Caco-2 (cell line): ENCODE data around the gene NKX1-1. TPM values are rescaled to one million over a fixed set of nuclear protein-coding genes. Genes with fewer than 3 reads are reported as not detected.

Source experiments
- BruUV-seq: library from RNA; stranded (reverse); fragments of 400-500 nt; replicated peaks from 2 replicates; lab custom pipeline; 2021; lab: Mats Ljungman, UMichigan
- CTCF ChIA-PET: fragments of 300-600 bp; sonication (Branson Sonifier 250); formaldehyde crosslinking; loops from one replicate; lab custom pipeline; 2022; ENCODE audit warnings: antibody characterized with exemption; lab: Charles Lee
- POLR2A ChIA-PET: fragments of 300-600 bp; sonication (Branson Sonifier 250); formaldehyde crosslinking; loops from one replicate; lab custom pipeline; 2022; ENCODE audit warnings: antibody characterized with exemption; lab: Charles Lee
- DNase-seq, 2 experiments: peaks; one replicate each; pipeline versions ENCODE4 v3.0.0 to v3.0.0-alpha.2; 2020 to 2022
- H3K27me3 ChIP-seq: replicated peaks from 2 replicates; pipeline ENCODE4 v1.6.0; 2011; ENCODE audit warnings: low read length; ENCODE audit not compliant: control insufficient read depth, insufficient read depth
- H3K36me3 ChIP-seq: 2 replicates; pipeline ENCODE4 v1.5.1; 2011; ENCODE audit warnings: low read length; ENCODE audit not compliant: control insufficient read depth, insufficient read depth
- H3K4me1 ChIP-seq: fragments of 250-450 bp; sonication (Bioruptor Pico); 2 replicates; pipeline ENCODE4 v1.5.1; 2020; ENCODE audit warnings: mild to moderate bottlenecking
- H3K4me3 ChIP-seq: 2 replicates; pipeline ENCODE4 v1.5.1; 2011; ENCODE audit warnings: low read depth, mild to moderate bottlenecking, control low read depth, low read length
- H3K9me3 ChIP-seq: fragments of 250-450 bp; sonication (Bioruptor Pico); 2 replicates; pipeline ENCODE4 v1.5.1; 2020; ENCODE audit warnings: mild to moderate bottlenecking, moderate library complexity
- H3K27ac Mint-ChIP-seq: one replicate; pipeline ENCODE4 v1.8.0; 2022; ENCODE audit warnings: mixed read lengths; ENCODE audit not compliant: unreplicated experiment
- H3K27me3 Mint-ChIP-seq: one replicate; pipeline ENCODE4 v1.8.0; 2022; ENCODE audit warnings: mixed read lengths; ENCODE audit not compliant: insufficient read depth, unreplicated experiment
- H3K36me3 Mint-ChIP-seq: one replicate; pipeline ENCODE4 v1.8.0; 2022; ENCODE audit warnings: mild to moderate bottlenecking, mixed read lengths; ENCODE audit not compliant: insufficient read depth, unreplicated experiment
- H3K4me1 Mint-ChIP-seq: one replicate; pipeline ENCODE4 v1.8.0; 2022; ENCODE audit warnings: low read depth, mixed read lengths; ENCODE audit not compliant: unreplicated experiment
- H3K4me3 Mint-ChIP-seq: one replicate; pipeline ENCODE4 v1.8.0; 2022; ENCODE audit warnings: mild to moderate bottlenecking, moderate library complexity, mixed read lengths; ENCODE audit not compliant: unreplicated experiment
- H3K9me3 Mint-ChIP-seq: one replicate; pipeline ENCODE4 v1.8.0; 2022; ENCODE audit warnings: mixed read lengths; ENCODE audit not compliant: unreplicated experiment
- intact Hi-C: fragments of 100-400 bp; cut with micrococcal nuclease; formaldehyde crosslinking; loops from one replicate; pipeline ENCODE4 v1.10.0; 2022; ENCODE audit not compliant: unreplicated experiment
- total RNA-seq: library from RNA; stranded (reverse); gene quantifications from 2 replicates; pipeline ENCODE4 v1.2.3, GENCODE V29; 2022
- TF ChIP-seq, protein P1 (sequence below), 2 experiments: fragments of 200-600 bp in 1 of 2; IDR thresholded peaks; 1 replicate in 1 of 2; 2 replicates in 1 of 2; pipeline versions ENCODE4 v1.5.1 to v1.8.0; 2011 to 2022; ENCODE audit warnings: antibody characterized with exemption in 1 of 2, control low read depth in 1 of 2, inconsistent platforms in 1 of 2, low read depth in 1 of 2, low read length in 1 of 2, mild to moderate bottlenecking in 1 of 2, moderate library complexity in 1 of 2; ENCODE audit not compliant: insufficient read depth in 1 of 2, severe bottlenecking in 1 of 2, unreplicated experiment in 1 of 2

The NKX1-1 gene
- total RNA-seq, 1 experiment from 2014 or later = not detected

DNA sequence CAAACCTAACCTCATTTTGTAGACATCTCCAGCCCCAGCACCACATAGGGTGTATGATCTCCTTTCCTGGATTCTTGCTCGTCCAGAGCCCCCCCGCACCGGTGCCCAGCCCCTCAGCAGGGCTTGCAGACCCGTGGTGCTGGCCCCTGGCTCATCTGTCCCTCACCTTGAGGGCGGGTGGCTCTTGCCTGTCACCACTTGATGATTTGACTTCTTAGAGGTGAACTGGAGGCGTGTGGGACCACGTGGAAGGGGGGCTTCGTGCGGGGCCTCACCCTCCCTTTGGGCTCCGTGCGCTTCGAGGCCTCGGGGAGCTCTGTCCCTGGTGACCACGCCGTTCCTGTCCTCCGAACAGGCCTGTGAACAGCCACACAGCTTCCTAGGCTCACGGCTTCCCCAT is 43.7 kb downstream of the NKX1-1 start:
- ChIA-PET POLR2A (no interaction called here), CTCF (no interaction called here)
- intact Hi-C loops = no loop called here
- Histone ChIP-seq H3K9me3 (no peaks in the 10 kb centered on the region), H3K4me1 (no peaks in the 10 kb centered on the region), H3K36me3 (no peaks in the 10 kb centered on the region), H3K27me3 (no peaks in the 10 kb centered on the region), H3K4me3 (no peak overlapping the region)
- Mint-ChIP-seq H3K27ac (no peak overlapping the region), H3K4me3 (no peak overlapping the region), H3K9me3 (no peaks in the 10 kb centered on the region), H3K27me3 (no peaks in the 10 kb centered on the region), H3K4me1 (no peaks in the 10 kb centered on the region), H3K36me3 (peaks cover 28% of the 10 kb centered on the region)
- TF ChIP-seq, protein P1, sequence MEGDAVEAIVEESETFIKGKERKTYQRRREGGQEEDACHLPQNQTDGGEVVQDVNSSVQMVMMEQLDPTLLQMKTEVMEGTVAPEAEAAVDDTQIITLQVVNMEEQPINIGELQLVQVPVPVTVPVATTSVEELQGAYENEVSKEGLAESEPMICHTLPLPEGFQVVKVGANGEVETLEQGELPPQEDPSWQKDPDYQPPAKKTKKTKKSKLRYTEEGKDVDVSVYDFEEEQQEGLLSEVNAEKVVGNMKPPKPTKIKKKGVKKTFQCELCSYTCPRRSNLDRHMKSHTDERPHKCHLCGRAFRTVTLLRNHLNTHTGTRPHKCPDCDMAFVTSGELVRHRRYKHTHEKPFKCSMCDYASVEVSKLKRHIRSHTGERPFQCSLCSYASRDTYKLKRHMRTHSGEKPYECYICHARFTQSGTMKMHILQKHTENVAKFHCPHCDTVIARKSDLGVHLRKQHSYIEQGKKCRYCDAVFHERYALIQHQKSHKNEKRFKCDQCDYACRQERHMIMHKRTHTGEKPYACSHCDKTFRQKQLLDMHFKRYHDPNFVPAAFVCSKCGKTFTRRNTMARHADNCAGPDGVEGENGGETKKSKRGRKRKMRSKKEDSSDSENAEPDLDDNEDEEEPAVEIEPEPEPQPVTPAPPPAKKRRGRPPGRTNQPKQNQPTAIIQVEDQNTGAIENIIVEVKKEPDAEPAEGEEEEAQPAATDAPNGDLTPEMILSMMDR (IDR thresholded peaks at IDR 0.05; ENCODE audit: insufficient read depth in 1 of 2, low read depth in 1 of 2, low read length in 1 of 2, severe bottlenecking in 1 of 2, unreplicated experiment in 1 of 2) = no peak
- no peak for DNase-seq
- BruUV-seq = no TSS peak

GRCh38 chr4:1362046-1362445 is 44.2 kb downstream of the NKX1-1 start:
- BruUV-seq = no TSS peak
- H3K36me3 Mint-ChIP-seq = peaks cover 28% of the 10 kb centered on the region
- Histone ChIP-seq H3K4me3 (no peak overlapping the region), H3K9me3 (no peaks in the 10 kb centered on the region), H3K4me1 (no peaks in the 10 kb centered on the region), H3K27me3 (no peaks in the 10 kb centered on the region), H3K36me3 (no peaks in the 10 kb centered on the region)
- H3K27ac Mint-ChIP-seq = no peak overlapping the region
- intact Hi-C loops = no loop called here
- no peak for DNase-seq
- no peaks in the 10 kb centered on the region for H3K27me3 Mint-ChIP-seq
- H3K4me1 Mint-ChIP-seq = no peaks in the 10 kb centered on the region
- no peak overlapping the region for H3K4me3 Mint-ChIP-seq
- ChIA-PET POLR2A (no interaction called here), CTCF (no interaction called here)
- no peaks in the 10 kb centered on the region for H3K9me3 Mint-ChIP-seq
- TF ChIP-seq, protein P1 (IDR thresholded peaks at IDR 0.05; ENCODE audit: insufficient read depth in 1 of 2, low read depth in 1 of 2, low read length in 1 of 2, severe bottlenecking in 1 of 2, unreplicated experiment in 1 of 2) = no peak

- peaks cover 28% of the 10 kb centered on the region for H3K36me3 Mint-ChIP-seq
- no peaks in the 10 kb centered on the region for H3K27me3 Mint-ChIP-seq
- BruUV-seq = no TSS peak
- no peak overlapping the region for H3K4me3 Mint-ChIP-seq
- CTCF ChIA-PET = no interaction called here
- H3K9me3 ChIP-seq = no peaks in the 10 kb centered on the region
- H3K36me3 ChIP-seq = no peaks in the 10 kb centered on the region
- POLR2A ChIA-PET = no interaction called here
- H3K4me1 ChIP-seq = no peaks in the 10 kb centered on the region
- DNase-seq = no peak
- intact Hi-C loops = no loop called here
- H3K27me3 ChIP-seq = no peaks in the 10 kb centered on the region
- H3K27ac Mint-ChIP-seq = no peak overlapping the region
- no peak overlapping the region for H3K4me3 ChIP-seq
- TF ChIP-seq, protein P1 (IDR thresholded peaks at IDR 0.05; ENCODE audit: insufficient read depth in 1 of 2, low read depth in 1 of 2, low read length in 1 of 2, severe bottlenecking in 1 of 2, unreplicated experiment in 1 of 2) = no peak
- H3K4me1 Mint-ChIP-seq = no peaks in the 10 kb centered on the region
- H3K9me3 Mint-ChIP-seq = no peaks in the 10 kb centered on the region
Observed at GRCh38 chr4:1361431-1361830, 44.8 kb downstream of the NKX1-1 start.
